ENCODE measurements around the gene PKIG.

Gene PKIG

DNA sequence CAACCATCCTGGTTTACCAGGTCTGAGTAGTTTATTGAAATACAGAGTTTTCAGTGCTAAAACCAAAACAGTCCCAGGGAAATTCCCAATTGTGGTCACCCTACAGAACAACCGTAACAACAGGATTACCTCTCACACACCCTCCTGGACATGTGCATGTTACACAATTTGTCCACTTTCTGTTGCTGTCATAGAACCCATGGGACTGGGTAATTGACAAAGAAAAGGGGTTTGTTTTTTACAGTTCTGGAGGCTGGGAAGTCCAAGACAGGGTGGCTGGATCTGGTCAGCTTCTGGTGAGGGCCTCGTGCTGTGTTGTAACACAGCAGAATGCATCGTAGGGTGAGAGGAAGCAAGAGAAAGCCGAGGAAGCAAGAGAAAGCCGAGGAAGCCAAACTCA is 78.2 kb downstream of the PKIG start:
- DNase-seq (ENCODE audit: low read depth): peak; percentile 49
- no peak overlapping the region for H3K4me3 ChIP-seq (ENCODE audit: low read depth, low read length)
- no peak for TF ChIP-seq CTCF (IDR thresholded peaks at IDR 0.05; ENCODE audit: insufficient read depth, low read depth, low read length, missing control alignments)

DNA sequence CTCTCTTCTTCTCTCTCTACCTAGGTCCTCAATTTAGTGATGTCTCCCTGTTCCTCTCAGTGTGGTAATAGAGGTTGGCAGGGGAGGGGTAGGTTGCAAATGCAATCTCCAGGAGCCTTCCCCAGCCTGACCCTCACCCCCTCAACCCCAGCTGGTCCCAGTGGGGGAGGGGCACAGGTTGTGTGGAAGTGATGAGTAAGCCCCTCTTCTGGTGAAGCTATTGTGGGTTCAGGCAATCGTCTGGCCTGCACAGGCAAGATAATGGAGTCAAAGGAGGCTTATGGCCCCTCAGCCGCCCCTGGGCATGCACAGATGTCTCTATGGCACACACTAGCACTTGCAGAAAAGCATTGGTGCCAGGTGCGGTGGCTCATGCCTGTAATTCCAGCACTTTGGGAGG is 79.9 kb downstream of the PKIG start:
- no peak overlapping the region for H3K4me3 ChIP-seq (ENCODE audit: low read depth, low read length)
- TF ChIP-seq CTCF (IDR thresholded peaks at IDR 0.05; ENCODE audit: insufficient read depth, low read depth, low read length, missing control alignments): no peak
- no peak for DNase-seq (ENCODE audit: low read depth)

DNA sequence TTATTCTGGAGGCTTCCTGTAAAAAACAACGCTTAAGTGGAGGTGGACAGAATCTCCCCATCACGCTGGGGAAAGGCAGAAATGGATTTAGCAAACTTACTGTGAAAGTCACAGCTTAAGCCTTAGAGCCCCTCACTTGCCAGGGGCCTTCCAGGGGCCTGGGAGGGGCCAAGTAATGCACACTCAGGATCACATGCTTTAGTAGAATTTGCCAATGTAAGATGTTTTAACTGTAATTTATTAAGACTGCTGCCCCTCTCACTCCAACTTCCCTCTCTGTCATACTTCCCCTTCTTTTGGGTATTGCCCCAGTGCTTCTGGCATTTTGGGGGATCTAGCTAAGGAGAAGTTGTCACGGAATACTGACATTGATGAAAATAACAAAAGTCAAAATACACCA is 81.8 kb downstream of the PKIG start:
- no peak for TF ChIP-seq CTCF (IDR thresholded peaks at IDR 0.05; ENCODE audit: insufficient read depth, low read depth, low read length, missing control alignments)
- no peak for DNase-seq (ENCODE audit: low read depth)
- H3K4me3 ChIP-seq (ENCODE audit: low read depth, low read length): no peak overlapping the region

- no peak for DNase-seq (ENCODE audit: low read depth)
- no peak overlapping the region for H3K4me3 ChIP-seq (ENCODE audit: low read depth, low read length)
- TF ChIP-seq CTCF (IDR thresholded peaks at IDR 0.05; ENCODE audit: insufficient read depth, low read depth, low read length, missing control alignments): no peak
These were observed 83.7 kb downstream of the PKIG start for GRCh38 chr20:44666066-44666465.
